GM19468 (cell line): Measurements from ENCODE around the gene UTS2B.

Source experiments
- ATAC-seq: cut with Tn5 transposase; IDR thresholded peaks from one replicate; pipeline ENCODE4 v1.9.1; 2021; ENCODE audit warnings: mild to moderate bottlenecking, moderate library complexity, moderate number of reproducible peaks; ENCODE audit not compliant: unreplicated experiment; ENCODE audit errors: extremely low read depth

UTS2B gene

DNA sequence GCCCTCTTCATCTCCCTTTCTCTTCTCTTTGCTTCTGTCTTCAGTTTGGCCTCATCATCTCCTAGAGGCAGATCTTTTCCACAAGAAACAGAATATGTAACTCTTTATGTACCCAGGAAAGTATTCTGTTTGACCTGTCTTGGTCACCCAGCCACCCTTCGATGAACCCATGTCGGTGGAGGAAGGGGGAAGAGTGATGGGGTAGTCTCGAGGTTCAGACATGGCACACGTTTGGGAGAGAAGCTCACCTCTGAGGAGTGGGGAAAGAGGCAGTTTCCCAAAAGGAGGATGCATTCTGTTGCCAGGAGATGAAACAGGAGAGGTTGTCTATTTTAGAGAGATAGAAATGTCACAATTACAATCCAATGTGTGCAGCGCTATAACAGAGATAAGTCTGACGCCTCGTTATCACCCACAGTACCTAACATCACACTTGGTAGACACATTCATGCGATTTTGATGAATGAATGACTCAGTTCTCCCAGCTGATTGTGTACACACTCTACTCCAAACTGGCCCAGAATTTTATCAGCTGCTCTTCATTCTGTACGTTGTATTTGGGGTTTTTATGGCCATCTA is 1.9 kb downstream of the UTS2B start:
- ATAC-seq, result no peak

DNA sequence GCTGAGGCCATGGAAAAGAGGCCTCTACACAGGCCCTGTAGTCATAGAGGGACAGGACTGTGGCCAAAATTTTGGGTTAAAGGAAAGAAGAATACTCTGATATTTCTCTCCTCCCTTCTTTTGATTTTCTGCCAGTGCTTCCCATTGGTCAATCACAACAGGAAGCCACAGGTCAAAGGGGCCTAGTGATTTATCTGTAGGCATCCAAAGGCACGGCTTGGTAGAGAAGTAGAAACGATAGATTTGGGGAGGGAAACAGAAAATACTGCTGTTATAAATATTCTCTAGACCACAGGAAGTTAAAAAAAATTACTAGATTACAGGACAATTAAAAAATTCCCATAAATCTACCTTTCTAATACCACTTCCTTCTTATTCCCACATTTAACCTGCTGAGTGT is 2.8 kb downstream of the UTS2B start:
- ATAC-seq, result no peak

DNA sequence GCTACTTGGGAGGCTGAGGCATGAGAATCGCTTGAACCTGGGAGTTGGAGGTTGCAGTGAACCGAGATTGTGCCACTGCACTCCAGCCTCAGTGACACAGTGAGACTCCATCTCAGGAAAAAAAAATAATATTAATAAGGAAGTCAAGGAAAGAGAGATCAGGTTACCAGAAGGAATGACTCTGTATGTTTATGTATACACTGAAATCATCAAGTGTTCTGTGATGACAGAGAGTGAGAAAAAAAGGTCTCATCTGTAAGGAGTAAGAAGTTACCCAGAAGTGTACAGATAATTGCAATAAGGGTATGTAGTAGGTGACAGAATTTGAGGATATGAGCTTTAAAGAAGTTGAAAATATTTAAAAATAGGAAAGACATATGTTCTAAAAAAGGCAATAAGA is 5.4 kb downstream of the UTS2B start:
- ATAC-seq, result no peak

DNA sequence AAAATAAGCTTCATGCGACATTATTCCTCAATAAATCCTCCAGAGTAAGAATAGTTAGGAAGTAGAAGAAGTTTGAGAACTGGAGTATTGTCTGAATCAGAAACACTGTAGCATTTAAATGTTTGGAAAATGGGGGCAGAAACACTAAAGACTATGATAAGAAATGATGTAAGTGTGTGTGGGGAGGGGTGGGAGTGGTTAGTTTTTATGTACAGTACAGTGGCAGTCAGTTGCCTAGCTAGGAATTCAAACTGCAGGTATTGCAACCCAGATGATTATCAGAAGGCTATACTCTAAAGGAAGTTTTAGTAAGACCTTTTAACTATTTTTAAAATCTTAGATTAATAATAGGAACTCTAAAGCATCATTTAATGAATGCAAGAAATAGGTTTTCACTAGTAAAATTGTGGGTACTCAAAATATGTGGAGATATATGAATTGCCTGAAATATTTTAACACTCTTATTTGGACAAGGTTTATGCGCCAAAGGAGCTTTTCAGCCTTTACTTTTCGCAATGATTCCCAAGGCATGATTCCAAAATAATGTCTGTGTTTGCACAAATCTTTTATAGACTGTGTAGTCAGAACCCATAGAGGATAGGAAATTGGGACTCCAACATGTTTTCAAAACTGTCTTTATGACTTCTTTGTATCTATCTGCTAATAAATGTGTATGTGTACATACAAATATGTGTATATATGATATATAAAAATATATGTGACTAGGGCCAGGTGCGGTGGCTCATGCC is 9.1 kb downstream of the UTS2B start:
- no peak for ATAC-seq

DNA sequence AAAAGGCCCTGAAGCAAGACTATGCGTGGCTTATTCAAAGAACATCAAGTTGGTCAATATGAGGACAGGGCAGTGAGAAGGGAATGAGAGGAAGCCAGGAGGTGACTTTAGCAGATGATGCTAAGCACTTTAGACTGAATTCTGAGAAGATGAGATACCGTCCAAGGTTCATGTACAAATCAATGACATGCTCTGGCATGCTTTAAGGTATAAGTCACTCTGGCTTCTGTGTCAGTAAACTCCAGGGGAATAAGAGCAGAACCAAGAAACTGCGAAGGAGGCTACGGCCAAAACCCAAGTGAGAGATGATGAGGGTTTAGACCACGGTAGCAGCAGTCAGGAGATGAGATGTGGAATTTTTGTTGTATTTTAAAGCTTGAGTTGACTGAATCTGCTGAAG is 10.0 kb downstream of the UTS2B start:
- no peak for ATAC-seq

DNA sequence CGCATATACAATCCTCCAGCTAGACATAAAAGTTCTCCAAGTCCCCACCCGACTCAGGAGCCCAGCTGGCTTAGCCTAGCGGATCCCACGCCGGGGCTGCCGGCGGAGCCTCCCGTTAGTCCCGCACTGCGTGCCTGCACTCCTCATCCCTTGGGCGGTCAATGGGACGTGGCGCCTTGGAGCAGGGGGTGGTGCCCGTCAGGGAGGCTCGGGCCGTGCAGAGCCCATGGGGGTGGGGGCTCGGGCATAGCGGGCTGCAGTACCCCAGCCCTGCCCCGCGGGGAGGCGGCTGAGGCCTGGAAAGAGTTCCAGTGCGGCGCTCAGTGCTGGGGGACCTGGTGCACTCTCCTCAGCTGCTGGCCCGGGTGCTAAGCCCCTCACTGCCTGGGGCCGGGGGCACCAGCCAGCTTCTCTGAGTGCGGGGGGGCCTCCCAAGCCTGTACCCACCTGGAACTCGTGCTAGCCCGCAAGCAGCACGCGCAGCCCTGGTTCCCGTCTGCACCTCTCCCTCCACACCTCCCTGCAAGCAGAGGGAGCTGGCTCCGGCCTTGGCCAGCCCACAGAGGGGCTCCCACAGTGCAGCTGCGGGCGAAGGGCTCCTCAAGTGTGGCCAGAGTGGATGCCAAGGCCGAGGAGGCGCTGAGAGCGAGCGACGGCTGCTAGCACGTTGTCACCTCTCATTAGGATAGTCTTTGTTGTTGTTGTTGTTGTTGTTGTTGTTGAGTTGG is 13.3 kb downstream of the UTS2B start:
- no peak for ATAC-seq

DNA sequence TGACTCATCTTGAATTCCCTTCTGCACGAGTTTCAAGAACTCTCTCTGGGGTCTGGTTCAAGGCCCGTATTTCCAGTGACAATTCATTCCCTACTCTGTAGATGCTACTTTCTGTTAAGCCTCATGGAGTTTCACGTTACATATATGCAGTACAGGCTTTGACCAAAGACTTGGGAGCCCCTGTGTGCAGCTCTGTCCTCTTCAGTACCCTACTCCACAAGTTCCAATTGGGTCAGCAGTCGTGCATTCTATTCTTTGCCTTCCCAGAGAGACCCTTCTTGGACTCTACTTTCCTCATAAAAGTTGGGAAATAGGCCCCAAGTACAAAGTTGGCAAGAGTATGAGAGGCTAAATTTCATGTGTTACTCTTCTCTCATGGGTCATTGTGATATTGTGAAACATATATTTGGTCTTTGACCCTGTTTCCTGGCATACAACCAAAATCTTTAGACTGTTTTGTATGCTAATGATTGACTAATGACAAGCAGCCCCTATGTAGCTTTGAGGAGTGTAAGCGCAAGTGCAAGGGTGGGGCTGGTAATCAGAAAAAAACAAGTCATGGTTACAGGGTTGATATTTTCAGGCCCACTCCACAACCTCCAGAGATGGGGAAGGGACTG is 16.1 kb downstream of the UTS2B start:
- ATAC-seq, result no peak

DNA sequence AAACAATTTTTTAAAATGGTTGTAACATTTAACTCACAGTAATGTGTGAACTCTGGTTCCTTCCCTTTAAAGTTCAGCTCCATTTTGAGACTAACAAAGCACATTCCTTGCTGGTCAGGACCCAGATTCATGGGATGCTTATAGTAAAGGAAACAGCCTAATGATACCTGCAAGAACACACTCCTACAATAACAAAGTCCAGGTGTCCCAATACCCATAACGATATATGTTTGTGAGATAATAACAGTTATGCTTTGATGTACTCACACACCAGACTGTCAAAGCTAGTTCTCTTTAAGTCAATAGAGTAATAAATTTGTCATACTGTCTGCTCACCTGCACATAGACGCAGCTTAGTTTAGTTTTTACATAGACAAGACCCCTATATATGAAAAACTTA is 17.0 kb downstream of the UTS2B start:
- no peak for ATAC-seq

DNA sequence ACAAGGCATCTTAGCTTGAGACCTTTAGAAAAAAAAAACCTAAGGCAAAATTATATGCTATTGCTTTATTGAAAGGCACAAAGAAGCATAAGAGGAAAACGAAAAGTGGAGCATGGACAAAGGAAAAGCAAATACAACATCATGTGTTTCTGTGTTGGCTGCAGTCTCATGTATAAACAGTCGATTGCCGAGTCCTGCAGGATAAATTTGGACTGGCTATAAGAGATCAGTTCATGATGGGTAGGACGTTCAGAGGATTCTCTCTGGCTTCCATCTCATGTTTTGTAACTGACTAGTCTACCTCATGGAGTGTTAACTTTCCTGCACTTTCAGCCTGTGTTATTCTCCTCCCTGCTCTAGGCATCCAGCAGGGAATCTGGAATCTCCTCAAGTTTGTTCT is 23.0 kb downstream of the UTS2B start:
- no peak for ATAC-seq

DNA sequence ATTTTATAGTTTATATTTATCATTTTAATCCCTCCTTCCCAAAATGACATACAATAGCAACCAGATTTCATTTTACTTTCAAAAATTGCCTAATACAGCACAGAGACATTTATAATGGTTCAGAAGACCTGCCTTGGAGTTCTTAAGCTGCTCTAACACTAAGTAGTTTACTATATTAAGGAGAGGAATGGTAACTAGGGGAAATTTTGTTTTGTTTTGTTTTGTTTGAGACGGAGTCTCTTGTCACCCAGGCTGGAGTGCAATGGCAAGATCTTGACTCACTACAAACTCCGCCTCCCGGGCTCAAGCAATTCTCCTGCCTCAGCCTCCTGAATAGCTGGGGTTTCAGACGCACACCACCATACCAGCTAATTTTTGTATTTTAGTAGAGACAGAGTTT is 23.9 kb downstream of the UTS2B start:
- no peak for ATAC-seq

DNA sequence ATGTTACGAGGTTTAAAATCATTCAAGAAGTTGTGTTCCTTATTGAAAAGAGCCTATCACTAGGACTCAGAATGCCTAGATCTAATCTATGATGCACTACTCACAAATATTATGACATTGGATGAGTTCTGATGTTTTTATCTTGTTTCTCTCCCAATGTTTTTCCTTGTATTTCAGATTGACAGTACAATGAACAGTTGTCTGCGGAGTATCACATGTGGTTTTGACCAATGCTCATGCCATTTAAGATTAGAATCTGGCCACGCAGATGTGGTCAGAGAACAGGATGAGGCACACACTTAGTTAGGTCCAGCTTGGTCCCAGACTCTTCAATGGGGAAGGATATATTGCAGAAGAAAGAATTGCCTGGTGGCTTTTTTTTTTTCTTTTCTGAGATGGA is 26.7 kb downstream of the UTS2B start:
- no peak for ATAC-seq

DNA sequence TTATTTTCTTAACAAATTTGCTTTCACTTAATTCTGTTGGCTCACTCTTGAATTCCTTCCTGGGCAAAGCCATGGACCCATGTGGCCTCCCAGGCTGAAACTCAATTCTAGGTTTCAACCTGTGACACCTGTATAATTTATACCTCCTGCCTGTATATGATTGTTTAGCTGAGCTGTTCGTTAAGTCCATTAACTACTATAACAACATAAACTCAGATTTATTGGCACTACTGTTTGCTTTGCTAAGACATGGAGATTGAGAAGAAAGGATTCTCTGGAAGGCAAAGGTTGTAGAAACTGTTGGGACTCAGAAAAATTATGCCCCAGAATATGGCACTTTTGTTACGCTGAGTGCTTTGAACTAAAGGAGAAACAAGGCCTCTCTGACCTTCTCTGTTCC is 27.9 kb downstream of the UTS2B start:
- ATAC-seq, result no peak

DNA sequence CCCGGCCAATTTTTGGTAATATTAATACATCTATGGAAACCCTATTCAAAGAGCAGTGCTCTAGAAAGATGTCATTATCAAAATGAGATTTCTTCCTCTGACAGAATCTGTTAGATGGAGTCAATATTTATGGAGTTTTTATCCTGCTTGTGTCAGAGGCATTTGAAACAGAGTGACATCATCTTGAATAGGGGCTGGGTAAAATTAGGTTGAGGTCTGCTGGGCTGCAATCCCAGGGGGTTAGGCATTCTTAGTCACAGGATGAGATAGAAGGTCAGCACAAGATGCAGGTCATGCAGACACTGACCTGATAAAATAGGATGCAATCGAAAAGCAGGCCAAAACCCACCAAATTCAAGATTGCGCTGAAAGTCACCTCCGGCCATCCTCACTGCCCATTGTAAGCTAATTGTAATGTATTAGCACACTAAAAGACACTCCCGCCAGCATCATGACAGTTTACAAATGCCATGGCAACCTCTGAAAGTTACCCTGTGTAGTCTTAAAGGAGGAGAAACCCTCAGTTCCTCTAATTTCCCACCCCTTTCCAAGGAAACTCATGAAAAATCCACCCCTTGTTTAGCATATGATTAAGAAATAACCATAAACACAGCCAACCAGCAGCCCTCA is 28.4 kb downstream of the UTS2B start:
- no peak for ATAC-seq

DNA sequence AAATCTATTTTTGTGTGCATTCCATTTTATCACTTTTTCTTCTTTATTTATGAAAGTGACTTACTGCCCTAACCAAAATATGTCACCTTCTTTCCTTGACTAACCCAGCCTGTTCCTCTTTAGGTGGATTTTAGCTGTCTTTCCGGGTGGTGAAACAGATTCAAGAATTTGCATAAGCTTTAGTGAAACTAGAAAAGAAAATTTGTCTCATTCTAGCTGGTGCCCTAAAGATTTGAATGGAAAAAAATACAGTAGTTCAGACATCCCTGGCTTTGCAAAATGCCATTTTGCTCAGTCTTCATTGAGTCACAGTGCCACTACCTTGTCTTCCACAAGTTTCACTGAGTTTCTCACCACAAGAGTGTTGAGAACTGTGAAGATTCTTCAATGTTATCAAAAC is 29.3 kb downstream of the UTS2B start:
- ATAC-seq, result peak; percentile 71

DNA sequence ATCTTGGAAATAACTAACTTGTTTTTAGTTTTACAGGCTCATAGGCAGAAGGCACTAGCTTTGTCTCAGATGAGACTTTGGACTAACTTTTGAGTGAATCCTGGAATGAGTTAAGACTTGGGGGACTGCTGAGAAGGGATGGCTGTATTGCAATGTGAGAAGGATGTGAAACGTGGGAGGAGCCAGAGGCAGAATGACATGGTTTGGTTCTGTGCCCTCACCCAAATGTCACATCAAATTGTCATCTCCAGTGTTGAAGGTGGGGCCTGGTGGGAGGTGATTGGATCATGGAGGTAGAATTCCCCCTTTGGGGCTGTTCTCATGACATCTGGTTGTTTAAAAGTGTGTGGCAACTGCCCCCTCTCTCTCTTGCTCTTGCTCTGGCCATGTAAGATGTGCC is 29.9 kb downstream of the UTS2B start:
- ATAC-seq, result no peak

DNA sequence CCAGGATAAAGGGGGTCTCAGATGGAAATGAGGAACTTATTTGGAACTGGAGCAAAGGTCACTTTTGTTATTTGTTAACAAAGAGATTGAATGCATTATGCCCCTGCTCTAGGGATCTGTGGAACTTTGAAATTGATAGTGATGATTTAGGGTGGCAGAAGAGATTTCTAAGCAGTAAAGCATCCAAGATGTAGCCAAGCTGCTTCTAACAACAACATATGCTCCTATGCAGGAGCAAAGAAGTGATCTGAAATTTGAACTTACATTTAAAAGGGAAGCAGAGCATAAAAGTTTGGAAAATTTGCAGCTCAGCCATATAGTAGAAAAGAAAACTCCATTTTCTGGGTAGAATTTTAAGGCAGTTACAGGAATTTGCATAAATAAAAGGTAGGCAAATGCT is 31.5 kb downstream of the UTS2B start:
- no peak for ATAC-seq

DNA sequence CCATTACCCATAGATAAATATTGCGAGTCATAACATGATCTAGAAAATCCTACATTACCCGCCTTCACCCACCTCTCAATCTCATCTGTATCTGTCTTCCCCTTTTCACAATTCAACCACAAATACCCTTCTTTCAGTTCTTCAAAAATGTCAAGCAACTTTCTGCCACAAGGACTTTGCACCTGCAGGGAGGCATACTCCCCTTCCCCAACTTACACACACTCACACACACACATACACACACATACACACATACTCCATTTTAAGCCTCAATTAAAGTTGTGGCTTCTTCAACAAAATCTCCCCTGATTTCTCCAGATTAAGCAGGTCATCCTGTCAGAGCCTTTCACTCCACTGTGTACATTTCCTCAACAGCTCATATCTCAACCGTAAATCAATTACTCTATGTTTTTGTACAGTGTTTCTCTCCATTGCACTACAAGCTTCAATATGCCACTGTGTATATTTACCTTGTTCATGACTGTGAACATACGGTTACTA is 34.2 kb downstream of the UTS2B start:
- ATAC-seq, result peak; percentile 85

DNA sequence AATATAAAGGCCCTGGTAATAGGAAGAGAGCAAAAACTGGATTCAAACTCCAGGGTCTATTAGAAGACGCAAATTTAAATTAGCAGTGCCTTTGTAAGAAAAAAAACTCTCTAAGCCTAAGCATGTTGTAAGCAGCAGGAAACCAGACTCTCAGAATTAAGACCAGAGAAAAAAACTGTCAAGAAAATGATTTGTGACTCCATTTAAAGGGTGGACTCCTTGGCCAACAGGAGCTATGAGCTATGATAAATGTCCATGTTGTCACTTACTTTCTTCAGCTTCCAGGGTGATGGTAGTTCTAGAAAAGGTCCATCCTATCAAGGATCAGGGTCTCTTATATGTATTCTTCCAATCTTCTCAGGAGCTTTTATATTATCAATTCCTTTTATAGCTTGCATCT is 36.0 kb downstream of the UTS2B start:
- ATAC-seq, result no peak

DNA sequence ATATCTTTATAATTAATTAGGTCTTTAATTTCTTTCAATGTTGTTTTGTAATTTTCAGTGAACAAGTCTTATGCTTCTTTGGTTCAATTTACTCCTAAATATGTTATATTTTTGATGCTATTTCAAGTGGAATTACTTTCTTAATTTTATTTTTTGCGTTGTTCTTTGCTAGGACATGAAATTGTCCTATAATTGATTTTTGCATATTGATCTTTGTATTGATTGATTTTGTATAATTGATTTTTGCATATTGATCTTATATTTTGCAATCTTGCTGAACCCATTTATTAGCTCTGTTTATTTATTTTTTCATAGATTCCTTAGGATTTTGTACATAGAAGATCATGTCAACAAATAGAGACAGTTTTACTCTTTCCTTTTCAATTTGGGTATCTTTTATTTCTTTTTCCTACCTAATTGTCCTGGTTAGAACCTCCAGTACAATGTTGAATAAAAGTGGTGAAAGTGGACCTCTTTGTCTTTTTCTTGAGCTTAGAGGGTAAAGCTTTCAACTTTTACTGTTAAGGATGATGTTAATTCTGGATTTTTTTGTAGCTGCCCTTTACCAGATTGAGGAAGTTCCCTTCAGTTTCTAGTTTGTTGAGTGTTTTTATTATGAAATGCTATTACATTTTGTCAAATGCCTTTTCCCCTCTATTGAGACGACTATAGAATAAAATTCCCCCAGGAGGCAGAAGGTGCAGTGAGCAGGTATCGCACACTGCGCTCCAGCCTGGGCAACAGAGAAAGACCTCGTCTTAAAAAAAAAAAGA is 37.9 kb downstream of the UTS2B start:
- no peak for ATAC-seq
